IMR-90 (cell line): Measurements from ENCODE around the gene RNASE7. TPM values are rescaled to one million over a fixed set of nuclear protein-coding genes. Genes with fewer than 3 reads are reported as not detected.

Experiments used
- FOS ChIP-seq: fragments of 150-350 bp; IDR thresholded peaks from 2 replicates; pipeline ENCODE4 v1.6.1; 2016; ENCODE audit warnings: low read depth, low read length
- RCOR1 ChIP-seq: IDR thresholded peaks from 2 replicates; pipeline ENCODE4 v1.6.1; 2012; ENCODE audit warnings: mild to moderate bottlenecking, low read length, improper control_type of control experiment; ENCODE audit not compliant: insufficient replicate concordance
- RFX5 ChIP-seq: IDR thresholded peaks from 2 replicates; pipeline ENCODE4 v1.8.0; 2012; ENCODE audit warnings: low read depth, mild to moderate bottlenecking, low read length, moderate library complexity
- microRNA-seq, 2 experiments: library from miRNA; stranded (forward) in 1 of 2; unstranded in 1 of 2; fragments of 10-50 nt in 1 of 2; fragments of <30 nt in 1 of 2; gene quantifications in 1 of 2; microRNA quantifications in 1 of 2; one replicate each; pipeline versions ENCODE3 to v1.1.0; 2013 to 2020; ENCODE audit not compliant: insufficient read depth in 1 of 2, insufficient read length in 1 of 2, unreplicated experiment in 1 of 2
- polyA plus RNA-seq, 3 experiments: library from polyadenylated mRNA; depleted of rRNA; stranded (reverse); fragments of >200 nt; gene quantifications; 2 replicates each; pipeline ENCODE4 v1.2.3, GENCODE V29; 2012; ENCODE audit warnings: low replicate concordance in 1 of 3
- total RNA-seq: library from RNA; depleted of rRNA; stranded (reverse); fragments of >200 nt; gene quantifications from 2 replicates; pipeline ENCODE4 v1.2.3, GENCODE V29; 2012; rRNA removed

Gene RNASE7
- total and polyA plus RNA-seq, 2 of the 4 experiments (the other 2 are of a cell fraction) = not detected

GRCh38 chr14:21093018-21093417 lies 50.9 kb downstream of the RNASE7 start (continued):
- TF ChIP-seq RCOR1 (no peak), FOS (no peak), RFX5 (no peak)

Small RNA genes lying within 50 kb of the gene (microRNA-seq; reads per million reads assigned to microRNA genes)
- not detected for gene MIR6717 (ENCODE audit: unreplicated experiment)

Other genes starting within 250 kb of the RNASE7 start
- not detected in 2 replicates for gene RNASE1, start 239.5 kb upstream of the RNASE7 start, total RNA-seq
- not detected in 2 replicates for gene RNASE1, start 239.5 kb upstream of the RNASE7 start, polyA plus RNA-seq (2012; rRNA removed)
- not detected in 2 replicates for gene RNASE3, start 151.0 kb upstream of the RNASE7 start, total RNA-seq
- gene RNASE3, start 151.0 kb upstream of the RNASE7 start, polyA plus RNA-seq (2012; rRNA removed) = not detected in 2 replicates
- gene RNASE2, start 86.9 kb upstream of the RNASE7 start, total RNA-seq = not detected in 2 replicates
- not detected in 2 replicates for gene RNASE2, start 86.9 kb upstream of the RNASE7 start, polyA plus RNA-seq (2012; rRNA removed)
- gene METTL17, start 52.4 kb upstream of the RNASE7 start, total RNA-seq = 25.0 and 32.8 TPM in 2 replicates
- 62.0 and 69.7 TPM in 2 replicates for gene METTL17, start 52.4 kb upstream of the RNASE7 start, polyA plus RNA-seq (2012; rRNA removed)
- not detected in 2 replicates for gene SLC39A2, start 43.1 kb upstream of the RNASE7 start, total RNA-seq
- gene SLC39A2, start 43.1 kb upstream of the RNASE7 start, polyA plus RNA-seq (2012; rRNA removed) = not detected in 2 replicates
- gene NDRG2, start 17.3 kb upstream of the RNASE7 start, total RNA-seq = 0.36 and 0.56 TPM in 2 replicates
- gene NDRG2, start 17.3 kb upstream of the RNASE7 start, polyA plus RNA-seq (2012; rRNA removed) = 1.2 and 1.5 TPM in 2 replicates
- not detected in 2 replicates for gene TPPP2, start 12.1 kb upstream of the RNASE7 start, total RNA-seq
- gene TPPP2, start 12.1 kb upstream of the RNASE7 start, polyA plus RNA-seq (2012; rRNA removed) = not detected in 2 replicates
- not detected in 2 replicates for gene RNASE13, start 7.6 kb upstream of the RNASE7 start, total RNA-seq
- not detected in 2 replicates for gene RNASE13, start 7.6 kb upstream of the RNASE7 start, polyA plus RNA-seq (2012; rRNA removed)
- gene RNASE8, start 15.5 kb downstream of the RNASE7 start, total RNA-seq = not detected in 2 replicates
- gene RNASE8, start 15.5 kb downstream of the RNASE7 start, polyA plus RNA-seq (2012; rRNA removed) = not detected in 2 replicates
- gene ARHGEF40, start 27.9 kb downstream of the RNASE7 start, total RNA-seq = 16.1 and 18.1 TPM in 2 replicates
- 58.4 and 62.8 TPM in 2 replicates for gene ARHGEF40, start 27.9 kb downstream of the RNASE7 start, polyA plus RNA-seq (2012; rRNA removed)
- 0.83 and 0.90 TPM in 2 replicates for gene ZNF219, start 56.3 kb downstream of the RNASE7 start, total RNA-seq
- 3.8 and 4.6 TPM in 2 replicates for gene ZNF219, start 56.3 kb downstream of the RNASE7 start, polyA plus RNA-seq (2012; rRNA removed)
- gene TMEM253, start 58.7 kb downstream of the RNASE7 start, total RNA-seq = not detected in 2 replicates
- 0.07 TPM in 1 of 2 replicates, not detected in the other for gene TMEM253, start 58.7 kb downstream of the RNASE7 start, polyA plus RNA-seq (2012; rRNA removed)
- gene OR5AU1, start 113.7 kb downstream of the RNASE7 start, total RNA-seq = not detected in 2 replicates
- not detected in 2 replicates for gene OR5AU1, start 113.7 kb downstream of the RNASE7 start, polyA plus RNA-seq (2012; rRNA removed)
- 308 and 548 TPM in 2 replicates for gene HNRNPC, start 227.1 kb downstream of the RNASE7 start, total RNA-seq
- gene HNRNPC, start 227.1 kb downstream of the RNASE7 start, polyA plus RNA-seq (2012; rRNA removed) = 366 and 615 TPM in 2 replicates
- not detected in 2 replicates for gene RPGRIP1, start 237.7 kb downstream of the RNASE7 start, total RNA-seq
- not detected in 2 replicates for gene RPGRIP1, start 237.7 kb downstream of the RNASE7 start, polyA plus RNA-seq (2012; rRNA removed)